Activated CD8-positive, alpha-beta memory T cell treated with anti-CD3 and anti-CD28 coated beads, Interleukin-2, amount 50 U/mL, for 48 hours (primary cell): ENCODE results near the gene EIF2D.
"Not testable (repeated sequence)": the region's sequence is repeated elsewhere in the genome, so short reads cannot be mapped to it uniquely, and the experiment has no call there.

Source experiments
- DNase-seq: peaks from one replicate; pipeline ENCODE4 v3.0.0-alpha.2; 2020

Gene EIF2D

DNA sequence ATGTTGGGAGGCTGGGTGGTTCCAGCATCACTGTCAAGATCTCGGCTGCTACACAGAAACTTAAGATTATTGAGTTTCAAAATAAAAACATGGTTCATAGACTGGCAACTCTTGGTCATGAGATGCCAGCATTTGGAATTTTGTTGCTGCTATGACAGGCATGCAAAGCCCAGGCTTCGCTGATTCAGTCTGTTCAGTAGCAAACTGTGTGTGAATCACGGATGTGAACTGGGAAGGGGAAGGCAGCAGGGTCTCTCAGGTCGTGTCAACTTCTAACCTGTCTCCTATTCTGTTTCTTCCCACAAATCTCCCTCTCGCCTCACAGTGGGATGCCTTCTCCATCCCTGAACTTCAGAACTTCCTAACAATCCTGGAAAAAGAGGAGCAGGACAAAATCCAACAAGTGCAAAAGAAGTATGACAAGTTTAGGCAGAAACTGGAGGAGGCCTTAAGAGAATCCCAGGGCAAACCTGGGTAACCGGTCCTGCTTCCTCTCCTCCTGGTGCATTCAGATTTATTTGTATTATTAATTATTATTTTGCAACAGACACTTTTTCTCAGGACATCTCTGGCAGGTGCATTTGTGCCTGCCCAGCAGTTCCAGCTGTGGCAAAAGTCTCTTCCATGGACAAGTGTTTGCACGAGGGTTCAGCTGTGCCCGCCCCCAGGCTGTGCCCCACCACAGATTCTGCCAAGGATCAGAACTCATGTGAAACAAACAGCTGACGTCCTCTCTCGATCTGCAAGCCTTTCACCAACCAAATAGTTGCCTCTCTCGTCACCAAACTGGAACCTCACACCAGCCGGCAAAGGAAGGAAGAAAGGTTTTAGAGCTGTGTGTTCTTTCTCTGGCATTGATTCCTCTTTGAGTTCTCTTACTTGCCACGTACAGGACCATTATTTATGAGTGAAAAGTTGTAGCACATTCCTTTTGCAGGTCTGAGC lies 25.5 kb downstream of the EIF2D start:
- no peak for DNase-seq

DNA sequence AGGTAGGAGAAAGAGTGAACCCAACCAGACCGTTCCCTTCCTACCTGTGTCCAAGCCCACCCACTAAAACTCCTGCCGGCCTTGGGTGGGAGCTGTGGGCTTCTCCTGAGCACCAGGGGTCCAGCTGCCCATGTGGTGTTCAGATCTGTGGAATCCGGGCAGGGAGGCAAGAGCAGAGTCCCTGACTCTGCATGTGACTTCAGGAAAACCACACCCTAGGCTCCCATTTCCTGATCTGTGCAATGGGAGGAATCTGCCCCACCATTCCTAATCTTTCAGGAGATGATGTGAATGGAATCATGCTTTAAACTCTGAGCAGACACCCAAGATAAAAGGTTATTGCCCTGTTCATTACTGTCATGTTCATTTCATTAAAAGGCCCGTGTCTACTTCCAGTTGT lies 27.6 kb downstream of the EIF2D start:
- DNase-seq: no peak

DNA sequence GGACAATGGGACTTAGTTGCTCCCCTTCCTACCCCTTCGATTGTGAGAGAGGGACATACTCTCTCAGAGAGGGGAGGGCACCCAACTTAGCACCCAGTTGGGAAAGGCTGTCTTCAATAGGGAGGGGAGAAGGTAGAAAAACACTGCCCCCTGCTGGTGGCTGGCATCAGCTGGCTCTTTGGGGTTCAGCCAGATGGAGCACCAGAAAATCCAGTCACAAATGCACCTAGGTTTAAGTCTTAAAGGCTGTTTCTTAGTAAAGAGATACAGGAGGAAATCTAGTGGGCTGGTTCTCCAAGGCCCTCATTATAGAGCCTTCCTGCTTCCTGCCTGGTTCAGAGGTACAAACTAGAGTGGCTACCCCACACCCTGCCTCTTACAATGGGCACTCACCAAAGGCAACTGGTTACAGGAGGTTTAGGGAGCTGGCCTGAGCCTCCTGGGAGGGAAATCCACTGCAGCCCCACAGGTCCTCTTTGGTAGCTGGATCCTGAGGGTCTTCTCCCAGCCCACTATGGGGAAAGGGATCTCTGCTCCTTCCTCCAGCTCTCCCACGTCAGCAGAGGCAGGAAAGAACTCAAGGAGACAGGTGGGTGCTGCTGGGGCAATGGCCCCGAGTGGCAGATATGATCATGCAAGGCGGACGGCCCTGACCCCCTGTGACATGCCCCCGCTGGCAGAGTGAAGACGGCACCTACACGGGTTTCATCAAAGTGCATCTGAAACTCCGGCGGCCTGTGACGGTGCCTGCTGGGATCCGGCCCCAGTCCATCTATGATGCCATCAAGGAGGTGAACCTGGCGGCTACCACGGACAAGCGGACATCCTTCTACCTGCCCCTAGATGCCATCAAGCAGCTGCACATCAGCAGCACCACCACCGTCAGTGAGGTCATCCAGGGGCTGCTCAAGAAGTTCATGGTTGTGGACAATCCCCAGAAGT lies 28.3 kb downstream of the EIF2D start:
- peak; percentile 95 for DNase-seq

DNA sequence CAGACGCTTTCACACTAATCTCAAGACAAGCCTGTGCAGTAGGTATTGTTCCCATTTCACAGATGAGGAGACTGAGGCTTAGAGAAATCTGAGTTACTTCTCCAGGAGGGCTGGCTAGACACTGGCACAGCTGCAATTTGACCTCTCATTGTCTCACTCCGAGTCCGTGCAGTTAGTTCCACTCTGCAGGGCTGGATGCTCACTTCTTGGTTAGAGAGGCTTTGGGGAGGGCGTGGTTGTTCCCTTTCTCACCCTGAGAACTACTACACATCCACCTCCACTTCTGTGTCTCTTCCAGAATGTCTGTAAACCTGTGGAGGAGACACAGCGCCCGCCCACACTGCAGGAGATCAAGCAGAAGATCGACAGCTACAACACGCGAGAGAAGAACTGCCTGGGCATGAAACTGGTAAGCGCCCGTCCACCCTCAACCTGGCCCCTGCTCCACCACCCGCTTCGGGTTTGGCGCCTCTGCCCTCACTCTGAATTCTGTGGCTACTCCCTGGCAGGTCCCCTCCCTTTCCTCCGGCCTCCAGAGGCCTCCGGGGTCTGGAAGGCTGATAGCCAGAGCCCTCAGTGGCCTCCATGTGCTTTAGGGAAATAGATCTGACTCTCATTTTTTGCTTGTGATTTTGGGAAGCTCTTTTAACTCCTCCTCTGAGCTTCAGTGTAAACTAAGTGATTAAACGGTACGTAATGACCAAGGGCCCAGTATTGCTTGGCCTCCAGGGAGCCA lies 29.1 kb downstream of the EIF2D start:
- no peak for DNase-seq

DNA sequence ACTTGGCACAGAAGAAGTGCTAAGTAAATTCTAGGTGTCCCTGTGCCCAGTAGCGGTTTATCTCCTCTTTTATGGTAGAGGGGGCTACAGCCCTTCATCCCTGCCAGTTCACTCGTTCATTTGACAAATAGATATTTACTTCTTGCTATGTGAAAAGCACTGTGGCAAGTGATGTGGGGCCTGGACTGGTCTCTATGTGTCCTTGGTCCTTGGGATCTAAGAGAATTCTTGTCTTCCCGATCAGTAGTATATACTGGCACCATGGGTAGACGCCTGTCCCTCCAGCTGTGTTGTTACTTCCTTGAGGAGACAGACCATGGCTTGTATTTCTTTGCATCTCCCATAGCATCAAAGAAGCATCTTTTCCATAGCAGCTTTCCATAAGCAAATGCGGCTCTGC lies 29.7 kb downstream of the EIF2D start:
- DNase-seq: no peak

DNA sequence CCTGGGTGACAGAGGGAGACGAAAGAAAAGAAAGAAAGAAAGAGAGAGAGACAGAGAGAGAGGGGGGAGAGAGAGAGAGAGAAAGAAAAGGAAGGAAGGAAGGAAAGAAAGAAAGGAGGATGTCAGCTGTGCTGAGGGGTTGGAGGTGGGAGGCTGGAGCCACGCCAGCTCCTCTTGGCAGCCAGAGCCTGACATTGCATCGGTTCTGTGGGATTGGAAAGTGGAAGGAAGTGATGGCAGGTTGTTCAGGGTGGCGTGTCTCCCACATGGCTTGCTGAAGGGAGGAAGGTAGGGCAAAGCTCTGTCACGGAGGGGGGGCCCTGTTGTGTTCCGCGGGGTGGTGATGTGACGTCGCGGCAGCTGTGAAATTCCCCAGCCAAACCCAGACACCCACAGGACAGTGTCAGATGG lies 30.7 kb downstream of the EIF2D start:
- no peak for DNase-seq

DNA sequence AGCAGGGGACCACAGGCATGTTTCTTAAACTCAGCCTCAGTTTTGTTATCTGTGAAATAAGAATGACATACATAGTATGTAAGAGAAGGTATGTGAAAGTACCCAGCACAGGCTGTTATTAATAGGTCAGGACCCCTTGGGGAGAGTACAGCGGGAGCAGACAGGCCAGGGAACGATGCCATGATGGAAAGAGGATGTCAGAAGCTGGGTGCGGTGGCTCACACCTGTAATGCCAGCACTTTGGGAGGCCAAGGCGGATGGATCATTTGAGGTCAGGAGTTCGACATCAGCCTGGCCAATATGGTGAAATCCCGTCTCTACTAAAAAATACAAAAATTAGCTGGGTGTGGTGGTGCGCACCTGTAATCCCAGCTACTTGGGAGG lies 31.2 kb downstream of the EIF2D start:
- not testable (repeated sequence) for DNase-seq

DNA sequence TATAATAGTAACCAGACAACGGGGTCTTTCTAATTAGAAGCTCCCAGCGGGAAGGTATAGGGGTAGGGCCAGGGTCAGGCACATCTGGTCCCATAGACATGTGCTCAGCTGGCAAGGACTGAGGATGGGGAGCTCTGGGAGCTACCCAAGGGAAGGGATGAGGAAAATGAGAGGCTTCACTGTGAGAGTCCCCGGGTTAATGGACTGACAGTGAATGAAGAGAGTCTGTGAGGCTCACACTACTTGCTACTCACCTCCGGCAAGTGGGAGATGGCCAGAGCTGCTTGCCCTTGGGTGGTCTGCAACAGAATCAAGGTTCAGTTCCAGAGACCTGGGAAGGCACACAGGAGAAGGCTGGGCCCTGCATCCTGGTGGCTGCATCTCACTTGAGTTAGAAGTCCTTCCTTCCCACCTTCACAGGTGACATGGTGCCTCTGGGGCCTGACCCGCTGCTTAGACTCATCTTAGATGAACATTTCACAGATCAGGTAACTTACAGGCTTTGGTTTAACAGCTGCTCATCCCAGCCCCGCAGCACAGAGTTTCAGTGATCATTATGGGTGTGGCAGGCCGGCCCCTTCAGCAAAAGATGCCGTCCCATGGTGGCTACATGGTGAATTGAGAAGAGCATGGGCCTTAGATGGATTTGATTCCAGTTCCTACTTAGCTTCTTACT lies 31.7 kb downstream of the EIF2D start:
- DNase-seq: no peak

DNA sequence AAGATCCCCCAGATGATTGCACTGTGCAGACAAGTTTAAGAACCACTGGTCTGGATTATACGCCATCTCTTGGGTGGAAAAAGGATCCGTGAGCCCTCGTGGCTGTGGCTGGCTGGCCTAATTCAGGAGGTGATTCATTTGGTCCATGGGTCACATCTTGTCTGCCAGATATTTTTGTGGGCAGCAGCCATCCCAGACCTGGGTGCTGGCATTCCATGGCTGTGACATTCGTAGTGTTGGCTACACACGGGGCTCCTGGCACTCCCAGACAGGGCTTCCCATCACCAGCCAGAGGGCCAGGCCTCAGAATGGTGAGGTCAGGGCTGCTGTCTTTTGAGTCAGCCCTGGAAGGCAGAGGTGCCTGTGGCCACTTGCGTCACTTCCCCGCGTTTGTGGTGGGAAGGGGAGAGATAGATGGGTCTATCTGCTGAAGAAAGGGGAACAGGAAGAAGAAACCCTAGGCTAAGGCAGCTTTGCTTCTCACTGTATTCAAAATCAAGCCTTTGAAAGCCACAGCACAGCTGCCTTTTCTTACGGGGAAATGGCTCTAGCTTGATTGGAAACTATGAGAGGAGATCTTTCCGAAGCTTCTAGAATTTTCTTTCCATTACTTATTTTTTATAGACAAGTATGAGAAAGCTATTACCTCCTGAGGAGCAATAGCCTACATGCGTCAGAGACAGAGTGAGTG lies 32.4 kb downstream of the EIF2D start:
- peak; percentile 91 for DNase-seq

DNA sequence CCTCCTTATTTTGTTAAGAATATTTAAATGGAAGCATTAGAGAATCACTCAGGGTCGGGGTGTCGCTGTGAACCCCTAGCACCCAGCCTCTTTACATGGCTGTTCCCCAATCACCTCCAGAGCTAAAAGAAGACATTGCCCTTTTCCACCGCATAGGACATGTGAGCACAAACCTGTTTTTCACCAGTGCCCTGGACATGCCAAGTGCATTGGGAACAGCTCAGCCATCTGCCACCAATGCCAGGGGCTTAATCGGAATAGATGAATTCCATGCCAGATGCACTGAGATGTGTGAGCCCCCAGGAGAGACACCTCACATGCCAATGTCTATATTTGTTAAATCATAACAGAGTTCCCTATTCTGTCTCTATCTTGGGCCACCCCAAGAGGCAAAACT lies 33.3 kb downstream of the EIF2D start:
- DNase-seq: no peak

DNA sequence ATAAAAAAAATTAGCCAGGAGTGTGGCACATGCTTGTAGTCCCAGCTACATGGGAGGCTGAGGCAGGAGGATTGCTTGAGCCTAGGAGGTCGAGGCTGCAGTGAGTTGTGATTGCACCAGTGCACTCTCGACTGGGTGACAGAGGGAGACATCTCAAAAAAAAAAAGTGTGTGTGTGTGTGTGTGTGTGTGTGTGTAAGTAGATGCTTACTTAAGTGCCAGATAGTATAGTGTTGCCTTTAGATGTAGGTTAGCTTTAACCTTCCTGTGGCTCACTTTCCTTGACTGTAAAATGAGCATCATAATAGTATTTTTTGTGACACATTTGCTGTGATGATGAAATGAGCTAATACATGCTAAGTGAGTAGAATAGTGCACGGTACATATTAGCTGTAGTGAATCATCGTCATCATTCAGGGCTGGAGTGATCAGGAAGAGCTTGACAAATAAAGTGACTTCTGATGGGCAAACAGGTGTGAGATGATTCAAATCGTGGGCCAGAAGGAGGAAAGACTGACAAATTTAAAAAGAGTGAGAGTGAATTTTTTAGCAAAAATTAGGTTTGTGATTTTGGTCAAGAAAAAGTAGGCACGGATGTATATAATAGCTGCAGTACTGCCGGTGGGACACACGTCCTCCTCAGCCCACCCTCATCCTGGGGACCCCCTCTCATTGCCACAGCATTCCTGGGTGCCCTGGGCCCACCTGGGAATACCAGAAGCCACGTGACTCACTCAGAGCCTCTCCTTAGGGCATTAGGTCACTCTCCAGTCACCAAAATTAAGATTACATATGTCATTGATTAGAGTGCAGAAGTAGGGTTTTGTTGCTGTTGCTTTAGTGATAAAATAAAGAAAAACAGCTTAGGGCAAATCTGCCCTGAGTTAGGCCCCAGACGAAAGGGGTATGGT lies 33.9 kb downstream of the EIF2D start:
- no peak for DNase-seq

DNA sequence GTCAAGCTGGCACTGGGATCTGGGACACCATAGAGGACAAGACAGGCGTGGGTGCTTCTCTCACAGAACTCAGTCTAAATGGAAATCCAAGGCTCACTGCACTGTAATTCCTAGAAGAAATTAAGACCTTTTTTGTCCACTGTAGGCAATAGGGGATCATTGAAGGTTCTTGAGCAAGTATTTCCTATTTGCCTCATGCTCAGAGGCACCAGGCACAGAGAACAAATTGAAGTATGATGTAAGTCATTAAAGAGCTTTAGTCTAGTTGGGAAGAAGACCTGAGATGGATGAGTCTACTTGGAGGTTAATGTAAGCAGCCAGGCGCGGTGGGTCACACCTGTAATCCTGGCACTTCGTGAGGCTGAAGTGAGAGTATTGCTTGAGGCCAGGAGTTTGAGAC lies 34.6 kb downstream of the EIF2D start:
- DNase-seq: no peak

DNA sequence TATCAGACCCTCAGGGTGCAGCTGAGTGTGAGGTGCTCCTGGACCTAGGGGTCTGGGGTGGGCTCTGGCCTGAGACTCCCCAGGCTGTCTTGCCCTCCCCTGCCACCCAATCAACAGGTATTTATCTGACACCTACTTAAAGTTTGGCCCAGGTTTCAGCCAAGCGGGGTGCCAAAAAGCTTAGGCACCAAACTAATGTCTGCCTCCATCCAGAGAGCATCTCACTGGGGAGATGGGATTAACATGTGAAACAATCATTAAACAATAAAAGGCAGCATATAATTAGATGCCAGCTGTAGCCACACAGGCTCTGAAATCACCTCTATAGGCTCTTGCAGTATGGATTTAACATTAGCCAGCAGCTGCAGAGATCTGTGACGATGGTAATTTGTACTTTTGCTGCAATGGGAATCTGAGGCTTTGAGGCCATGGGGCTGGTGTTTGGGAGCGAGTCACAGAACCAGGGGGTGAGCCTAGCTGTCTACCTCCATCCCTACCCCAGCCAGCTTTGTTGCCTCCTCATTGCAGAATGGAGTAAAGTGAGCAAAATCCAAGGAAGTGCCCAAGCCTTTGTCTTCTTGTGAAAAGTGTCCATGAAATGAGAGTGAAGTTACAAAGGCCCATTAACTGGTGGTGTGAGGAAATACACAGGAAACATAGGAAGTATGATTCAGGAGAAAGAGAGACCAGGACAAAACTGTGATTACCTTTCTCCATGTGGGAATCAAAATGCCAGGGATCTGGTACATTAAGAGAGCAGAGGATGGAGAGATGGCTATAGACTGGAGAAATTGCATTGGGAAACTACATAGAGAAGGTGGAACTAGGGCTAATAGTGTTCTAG lies 36.1 kb downstream of the EIF2D start:
- no peak for DNase-seq

DNA sequence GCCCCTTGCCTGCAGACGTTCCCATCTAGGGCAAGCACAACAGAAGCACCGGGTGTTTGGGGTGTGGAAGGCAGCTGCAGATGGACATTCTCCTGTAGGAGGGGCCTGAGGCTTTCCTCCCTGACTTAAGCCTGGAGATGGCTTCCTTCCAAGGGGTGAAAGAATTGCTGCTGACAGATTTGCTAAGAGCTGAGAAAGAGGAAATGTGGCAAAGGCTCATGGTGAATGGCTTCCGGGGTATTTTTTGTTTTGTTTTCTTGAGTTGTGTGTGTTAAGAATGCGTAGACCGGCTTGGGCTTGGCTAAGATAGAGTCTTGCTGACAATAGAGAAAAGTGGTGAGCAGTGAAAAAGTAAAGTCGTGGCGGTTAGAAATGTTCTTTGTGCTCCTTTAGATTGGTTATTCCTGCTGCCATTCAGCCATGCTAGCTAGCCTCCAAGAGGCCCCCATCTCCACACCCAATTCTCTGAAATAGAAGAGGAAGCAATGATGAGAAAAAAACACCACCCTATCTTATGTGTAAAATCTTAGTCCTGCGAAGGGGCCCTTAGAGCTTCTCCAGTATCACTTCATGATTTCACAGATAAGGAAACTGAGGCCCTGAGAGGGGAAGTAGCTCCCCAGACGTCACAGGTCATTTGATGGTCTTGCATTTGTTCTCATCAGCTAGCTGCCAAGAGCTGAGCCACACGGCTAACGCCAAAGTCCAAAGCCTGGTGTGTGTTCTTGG lies 36.9 kb downstream of the EIF2D start:
- DNase-seq: no peak

DNA sequence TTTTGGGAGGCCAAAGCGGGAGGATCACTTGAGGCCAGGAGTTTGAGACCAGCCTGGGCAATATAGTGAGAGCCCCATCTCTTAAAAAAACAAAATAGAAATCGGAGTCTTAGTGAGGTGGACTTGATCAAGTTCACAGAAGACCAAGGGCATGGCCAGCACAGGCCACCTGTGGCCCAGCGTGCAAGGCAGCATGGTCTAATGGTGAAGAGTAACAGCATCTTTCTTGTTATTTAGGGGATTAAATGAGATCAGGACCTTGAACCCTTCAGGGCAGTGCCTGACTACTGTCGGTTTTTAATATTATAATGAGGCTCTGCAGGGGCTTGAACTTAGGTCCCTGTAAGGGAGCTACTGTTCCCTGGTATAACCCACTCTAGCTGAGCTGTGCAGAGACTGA lies 38.5 kb downstream of the EIF2D start:
- DNase-seq: no peak

DNA sequence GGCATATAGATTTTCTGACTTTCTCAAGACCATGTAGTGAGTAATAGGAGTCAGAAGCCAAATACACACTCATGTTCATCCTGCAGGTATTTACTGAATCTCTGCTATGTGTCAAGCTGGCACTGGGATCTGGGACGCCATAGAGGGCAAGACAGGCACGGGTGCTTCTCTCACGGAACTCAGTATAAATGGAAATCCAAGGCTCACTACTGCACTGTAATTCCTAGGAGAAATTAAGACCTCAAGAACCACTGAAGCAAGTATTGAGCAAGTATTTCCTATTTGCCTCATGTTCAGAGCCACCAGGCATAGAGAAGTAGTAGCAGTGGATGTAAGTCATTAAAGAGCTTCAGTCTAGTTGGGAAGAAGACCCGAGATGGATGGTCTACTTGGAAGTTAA lies 38.9 kb downstream of the EIF2D start:
- DNase-seq: no peak

DNA sequence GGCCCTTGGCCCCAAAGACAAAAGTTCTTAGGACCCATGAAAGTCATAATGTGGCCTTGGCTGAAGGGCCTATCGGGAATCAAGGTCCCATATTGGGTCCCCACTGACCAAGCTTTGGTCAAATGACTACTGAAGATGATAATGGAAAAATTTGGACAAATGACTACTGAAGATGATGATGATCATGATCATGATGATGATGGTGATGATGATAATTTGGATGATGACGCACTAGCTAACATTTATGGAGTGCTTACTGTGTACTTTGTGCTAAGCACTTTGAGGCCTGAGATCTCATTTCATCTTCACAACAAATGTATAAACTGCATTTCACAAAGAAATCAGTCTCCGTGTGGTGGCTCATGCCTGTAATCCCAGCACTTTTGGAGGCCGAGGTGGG lies 39.4 kb downstream of the EIF2D start:
- no peak for DNase-seq

DNA sequence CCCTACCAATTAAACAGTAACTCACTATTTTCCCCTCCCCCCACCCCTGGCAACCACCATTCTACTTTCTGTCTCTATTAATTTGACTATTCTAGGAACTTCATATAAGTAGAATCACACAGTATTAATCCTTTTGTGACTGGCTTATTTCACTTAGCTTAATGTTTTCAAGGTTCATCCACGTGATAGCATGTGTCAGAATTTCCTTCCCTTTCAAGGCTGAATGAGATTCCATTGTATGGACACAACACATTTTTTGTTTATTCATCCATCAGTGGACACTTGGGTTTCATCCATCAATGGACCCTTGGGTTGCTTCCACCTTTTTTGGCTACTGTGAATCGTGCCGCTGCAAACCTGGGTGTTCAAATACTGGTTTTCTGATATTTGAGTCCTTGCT lies 41.7 kb downstream of the EIF2D start:
- no peak for DNase-seq

DNA sequence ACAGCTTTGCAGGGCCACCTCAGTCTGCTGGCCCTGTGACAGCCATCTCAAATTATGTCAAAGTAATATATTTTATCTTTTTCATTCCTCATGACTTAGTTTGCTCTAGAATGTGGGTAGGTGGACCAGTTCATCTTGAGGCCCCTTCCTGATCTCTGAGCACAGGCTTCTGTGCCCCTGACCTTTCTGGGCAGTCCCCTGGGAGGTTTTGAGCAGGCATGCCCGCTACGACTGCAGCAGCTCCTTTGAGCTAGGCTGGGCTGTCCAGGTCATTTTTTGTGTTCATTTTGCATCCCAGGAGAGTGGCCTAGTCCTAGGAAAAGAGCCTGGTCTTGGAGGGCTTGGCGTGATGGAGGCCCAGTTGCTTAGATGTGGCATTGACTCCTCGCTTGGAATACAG lies 42.7 kb downstream of the EIF2D start:
- no peak for DNase-seq
